ENCODE data around the gene RIOK2.

The RIOK2 gene

DNA sequence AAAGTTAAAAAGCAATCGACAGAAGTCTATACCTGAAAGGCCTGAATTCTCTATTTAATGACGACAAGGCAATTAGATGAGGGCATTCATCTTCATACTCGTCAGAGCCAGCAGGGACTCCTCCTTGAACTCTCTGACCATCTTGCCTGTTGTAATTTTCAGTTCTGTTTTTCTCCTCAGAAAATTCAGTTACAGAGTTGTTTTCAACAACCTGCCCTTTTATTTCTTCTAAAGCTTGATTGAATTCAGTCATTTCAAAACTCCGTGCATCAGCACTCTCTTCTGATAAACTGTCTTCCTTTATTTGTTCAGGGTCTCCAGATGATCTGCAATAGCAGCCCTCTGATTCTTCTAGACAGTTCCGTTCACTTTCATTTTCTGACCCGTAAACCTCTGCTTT lies 15.6 kb downstream of the RIOK2 start:
- no peak for DNase-seq (ENCODE audit: low spot score)

DNA sequence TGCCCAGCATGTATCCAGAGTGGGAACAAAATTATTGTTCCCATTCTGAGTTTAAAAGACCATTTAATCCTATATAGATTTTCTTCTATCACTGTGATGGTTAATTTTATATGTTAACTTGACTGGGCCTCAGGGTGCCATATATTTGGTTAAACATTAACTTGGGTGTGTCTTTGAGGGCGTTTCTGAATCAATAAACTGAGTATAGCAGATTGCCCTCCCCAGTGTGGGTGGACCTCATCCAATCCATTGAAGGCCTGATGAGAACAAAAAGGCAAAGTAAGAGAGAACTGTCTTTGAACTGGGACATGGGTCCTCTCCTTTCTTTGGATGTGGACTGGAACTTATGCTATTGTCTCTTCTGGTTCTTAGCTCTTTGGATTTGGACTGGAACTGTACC lies 17.3 kb downstream of the RIOK2 start:
- no peak for DNase-seq (ENCODE audit: low spot score)

GRCh38 chr5:97164846-97165245 lies 18.2 kb downstream of the RIOK2 start:
- DNase-seq (ENCODE audit: low spot score), result no peak

DNA sequence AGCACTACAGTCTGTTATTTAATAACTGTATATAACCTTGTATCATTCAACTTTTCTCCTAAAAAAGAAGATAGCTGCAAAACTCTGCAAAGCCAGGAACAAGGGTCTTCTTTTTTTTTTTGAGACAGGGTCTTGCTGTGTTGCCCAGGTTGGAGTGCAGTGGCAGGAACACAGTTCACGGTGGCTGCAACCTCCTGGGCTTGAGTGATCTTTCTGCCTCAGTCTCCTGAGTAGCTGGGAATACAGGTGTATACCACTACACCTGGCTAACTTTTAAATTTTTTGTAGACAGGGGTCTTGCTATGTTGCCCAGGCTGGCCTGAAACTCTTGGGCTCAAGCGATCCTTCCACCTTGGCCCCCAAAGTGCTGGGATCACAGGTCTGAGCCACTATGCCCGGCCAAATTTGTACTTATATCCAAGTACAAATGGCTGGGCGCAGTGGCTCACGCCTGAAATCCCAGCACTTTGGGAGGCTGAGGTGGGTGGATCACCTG lies 19.2 kb downstream of the RIOK2 start:
- no peak for DNase-seq (ENCODE audit: low spot score)

GRCh38 chr5:97163360-97163764 lies 19.7 kb downstream of the RIOK2 start:
- DNase-seq (ENCODE audit: low spot score), result no peak

GRCh38 chr5:97162045-97162444 lies 21.0 kb downstream of the RIOK2 start:
- peak; percentile 56 for DNase-seq (ENCODE audit: low spot score)

- no peak for DNase-seq (ENCODE audit: low spot score)
These were observed 25.4 kb downstream of the RIOK2 start for GRCh38 chr5:97157689-97158088.

GRCh38 chr5:97151370-97151769 lies 31.7 kb downstream of the RIOK2 start:
- DNase-seq (ENCODE audit: low spot score), result no peak

GRCh38 chr5:97150401-97150800 lies 32.6 kb downstream of the RIOK2 start:
- DNase-seq (ENCODE audit: low spot score), result no peak

GRCh38 chr5:97149709-97150108 lies 33.3 kb downstream of the RIOK2 start:
- no peak for DNase-seq (ENCODE audit: low spot score)

DNA sequence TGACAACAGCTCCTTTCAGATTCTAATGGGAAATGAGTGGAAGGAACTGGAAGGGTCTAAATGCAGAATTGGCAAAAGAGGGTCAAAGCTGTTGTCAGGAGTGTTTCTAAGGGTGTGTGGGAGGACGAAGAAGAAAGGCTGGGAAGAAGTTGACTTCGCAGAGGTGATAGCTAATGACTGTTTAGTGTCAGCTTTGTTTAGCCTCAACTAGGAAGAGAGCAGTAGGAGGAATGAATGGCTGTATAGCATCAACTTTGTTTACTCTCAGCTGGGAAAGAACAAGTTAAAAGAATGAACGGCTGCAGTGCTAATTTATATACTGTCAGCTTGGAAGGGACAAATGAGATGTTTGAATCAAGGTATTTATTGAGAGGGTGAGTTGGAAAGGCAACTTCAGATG lies 34.8 kb downstream of the RIOK2 start:
- no peak for DNase-seq (ENCODE audit: low spot score)

DNA sequence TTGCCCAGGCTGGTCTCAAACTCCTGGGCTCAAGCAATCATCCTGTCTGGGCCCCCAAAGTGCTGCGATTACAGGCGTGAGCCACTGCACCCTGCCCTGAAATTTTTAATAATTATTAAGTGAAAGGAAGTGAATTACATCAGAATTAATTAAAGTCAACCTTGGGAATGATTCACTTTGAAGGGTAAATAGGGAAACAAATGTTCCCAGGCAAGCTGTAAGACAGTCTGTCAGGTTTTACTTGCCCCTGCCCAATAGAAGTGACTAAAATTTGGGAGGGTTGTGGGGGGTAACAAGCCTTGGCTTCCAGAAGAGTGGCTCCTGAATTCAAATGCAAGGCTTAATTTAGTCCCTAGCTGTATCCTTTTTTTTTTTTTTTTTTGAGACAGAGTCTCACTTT lies 39.3 kb downstream of the RIOK2 start:
- no peak for DNase-seq (ENCODE audit: low spot score)

DNA sequence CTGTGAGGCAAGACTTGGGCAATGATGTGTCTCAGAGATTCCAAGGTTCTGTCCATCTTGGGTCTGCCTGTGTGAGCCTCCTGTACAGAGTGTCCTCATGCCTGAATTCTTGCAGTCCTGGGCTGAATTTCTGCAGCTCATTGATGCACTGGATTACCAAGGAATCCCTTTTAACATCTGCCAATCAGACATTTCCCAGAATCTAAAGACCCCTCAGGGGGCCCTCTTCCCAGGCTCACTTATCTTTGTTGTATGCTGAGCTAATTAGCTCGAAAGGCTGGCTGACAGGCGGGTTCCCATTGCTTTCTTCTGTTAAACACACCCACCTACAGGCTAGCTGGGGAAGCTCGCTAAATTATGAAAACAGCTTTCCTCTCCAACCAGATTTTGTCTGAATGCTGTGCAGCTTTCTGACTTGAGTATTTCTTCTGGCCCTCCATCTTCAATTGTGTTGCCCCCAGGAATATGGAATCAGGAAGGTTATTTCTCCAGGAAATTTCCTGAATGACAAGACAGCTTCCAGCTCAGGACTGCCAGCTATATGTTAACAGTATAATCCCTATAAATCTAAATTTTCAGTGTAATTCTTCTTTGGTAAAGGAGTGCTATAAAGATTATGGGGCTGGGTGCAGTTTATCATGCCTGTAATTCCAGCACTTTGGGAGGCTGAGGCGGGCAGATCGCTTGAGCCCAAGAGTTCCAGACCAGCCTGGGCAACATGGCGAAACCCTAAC lies 40.4 kb downstream of the RIOK2 start, which contains the start of gene LIX1:
Gene LIX1 (minus strand): TSS at position 91 of the 734 bp plus-strand sequence. CDS start 35 bp downstream, at position 56.
- peak; percentile 63 for DNase-seq (ENCODE audit: low spot score)

DNA sequence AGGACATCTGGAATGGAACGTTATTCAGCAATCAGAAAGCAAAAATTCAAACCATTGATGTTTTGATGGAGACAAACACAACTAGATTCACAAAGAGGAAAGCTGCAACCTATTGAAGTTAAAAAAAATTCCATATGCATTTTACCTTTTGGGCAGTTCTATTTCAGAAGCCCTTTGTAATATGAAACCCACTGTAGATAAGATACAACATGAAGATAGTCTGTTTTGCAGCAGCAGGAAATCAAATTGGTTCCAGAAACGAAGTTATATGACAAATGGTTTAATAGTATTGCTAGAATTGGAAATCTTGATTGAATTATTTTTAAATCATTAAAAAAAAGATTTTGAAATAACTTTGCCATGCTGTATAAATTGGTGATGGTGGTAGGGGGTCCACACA lies 41.5 kb downstream of the RIOK2 start:
- no peak for DNase-seq (ENCODE audit: low spot score)

GRCh38 chr5:97141031-97141430 lies 42.0 kb downstream of the RIOK2 start:
- DNase-seq (ENCODE audit: low spot score), result no peak

- DNase-seq (ENCODE audit: low spot score), result peak; percentile 46
These were observed 42.8 kb downstream of the RIOK2 start for GRCh38 chr5:97140250-97140649.

- DNase-seq (ENCODE audit: low spot score), result no peak
These were observed 46.6 kb downstream of the RIOK2 start for GRCh38 chr5:97136475-97136874.

GRCh38 chr5:97135868-97136267 lies 47.2 kb downstream of the RIOK2 start:
- DNase-seq (ENCODE audit: low spot score), result no peak

DNA sequence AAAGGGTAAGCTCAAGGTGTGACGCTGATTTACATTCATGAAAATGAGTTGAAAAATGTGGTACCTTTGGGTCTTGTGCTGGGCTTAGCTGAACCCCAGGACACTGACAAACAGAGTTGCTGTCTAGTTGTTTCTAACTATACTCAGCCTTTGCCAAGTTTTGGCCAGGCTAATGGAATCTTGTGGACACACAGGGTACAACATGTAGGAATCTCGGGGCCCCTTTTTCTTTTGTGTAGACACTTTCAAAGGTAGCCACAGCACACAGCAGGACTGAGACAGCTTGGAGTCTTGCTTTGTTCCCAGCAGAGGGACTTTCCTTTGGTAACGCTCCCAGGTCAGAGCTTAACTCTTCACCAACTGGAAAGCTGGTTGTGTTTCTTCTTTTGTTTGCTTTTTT lies 48.4 kb downstream of the RIOK2 start:
- peak; percentile 48 for DNase-seq (ENCODE audit: low spot score)

DNA sequence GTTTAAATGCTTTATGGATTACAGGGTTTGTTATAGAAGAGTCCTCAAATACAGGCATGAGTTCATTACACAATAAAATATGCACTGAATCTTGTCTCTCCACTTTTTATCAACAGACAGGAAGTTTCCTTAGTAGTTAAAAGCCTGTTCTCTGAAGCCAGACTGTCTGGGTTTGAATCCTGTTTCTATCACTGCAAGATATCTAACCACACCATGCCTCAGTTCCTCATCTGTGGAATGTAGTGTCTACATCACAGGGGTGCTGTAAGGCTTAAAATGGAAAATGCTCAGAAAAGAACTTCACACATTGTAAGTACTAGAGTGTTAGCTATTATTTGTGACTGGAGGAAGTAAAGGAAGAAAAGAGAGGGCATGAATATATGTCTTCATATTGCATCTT lies 49.9 kb downstream of the RIOK2 start:
- DNase-seq (ENCODE audit: low spot score), result no peak

DNA sequence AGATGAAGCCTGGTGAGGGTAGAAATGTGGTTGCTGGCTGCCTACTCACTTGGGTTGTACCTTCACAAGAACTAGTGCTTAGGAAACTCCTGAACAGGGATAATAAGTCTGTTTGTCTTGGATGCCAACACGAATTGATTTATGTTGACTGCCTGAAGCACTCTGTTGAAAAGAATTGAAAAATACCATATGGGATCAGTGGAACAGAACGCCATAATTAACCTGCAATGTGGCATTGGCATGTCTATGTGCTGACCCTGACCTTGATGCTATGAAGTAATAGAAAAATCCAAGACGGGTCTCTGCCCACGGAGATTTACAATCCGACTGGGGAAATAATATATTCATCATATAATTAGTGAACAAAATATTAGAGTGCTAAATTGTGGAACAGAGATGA lies 51.1 kb downstream of the RIOK2 start:
- no peak for DNase-seq (ENCODE audit: low spot score)

DNA sequence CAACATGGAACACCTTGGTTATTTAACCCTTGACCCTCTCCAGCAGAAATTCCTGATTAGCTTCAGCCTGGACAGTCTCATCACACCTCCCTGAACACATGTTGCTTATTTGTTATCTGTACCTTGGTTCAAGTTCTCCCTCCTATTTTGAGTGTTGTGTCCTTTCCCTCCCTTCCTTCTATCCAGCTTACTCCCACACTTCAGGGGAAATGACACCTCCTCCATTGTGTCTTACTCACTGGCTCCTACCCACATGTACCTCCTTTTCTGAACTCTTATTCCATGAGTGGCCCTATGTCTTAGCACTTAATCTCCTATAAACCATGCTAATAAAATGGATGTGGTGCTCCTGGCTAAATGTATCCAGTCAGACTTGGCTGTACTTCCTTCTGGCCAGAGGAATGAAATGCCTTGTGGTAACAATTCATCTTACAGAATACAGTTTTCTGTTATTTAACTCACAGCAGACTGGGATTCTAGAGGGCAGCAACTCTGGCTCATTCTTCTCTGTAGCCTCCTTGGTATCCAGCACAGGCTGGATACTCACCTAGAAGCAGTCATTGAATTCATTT lies 51.8 kb downstream of the RIOK2 start:
- no peak for DNase-seq (ENCODE audit: low spot score)

DNA sequence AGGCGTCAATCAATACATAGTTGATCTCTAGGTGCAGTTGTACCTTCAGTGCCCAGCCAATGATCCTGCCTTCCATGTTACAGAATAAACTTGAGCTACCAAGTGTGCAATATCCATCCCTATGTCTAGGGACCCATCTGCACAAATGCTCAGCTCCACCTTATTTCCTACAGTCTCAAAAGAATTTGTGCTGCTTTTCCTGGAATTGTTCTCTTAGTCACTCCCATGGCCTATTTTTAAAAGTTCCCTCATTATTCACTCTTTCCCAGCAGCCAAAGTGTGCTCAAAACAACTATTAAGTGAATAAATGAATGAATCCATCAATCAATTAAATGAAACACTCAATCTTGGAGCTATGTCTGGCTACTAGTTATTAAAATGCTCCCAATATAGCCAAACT lies 55.3 kb downstream of the RIOK2 start:
- no peak for DNase-seq (ENCODE audit: low spot score)
